IPS-NIHi7 (cell line): ENCODE data around the gene STK38.
"Not testable (repeated sequence)": the region's sequence is repeated elsewhere in the genome, so short reads cannot be mapped to it uniquely, and the experiment has no call there.

Experiments used
- DNase-seq: peaks from one replicate; pipeline ENCODE4 v3.0.0; 2012; ENCODE audit warnings: mixed read lengths; ENCODE audit errors: extremely low spot score

Gene STK38

GRCh38 chr6:36487698-36488097, 59.6 kb downstream of the STK38 start:
- DNase-seq: no peak

GRCh38 chr6:36484736-36485135, 62.5 kb downstream of the STK38 start:
- no peak for DNase-seq

- not testable (repeated sequence) for DNase-seq
These were observed 64.0 kb downstream of the STK38 start for GRCh38 chr6:36483326-36483725.

- no peak for DNase-seq
These were observed 68.0 kb downstream of the STK38 start for GRCh38 chr6:36479256-36479655.

GRCh38 chr6:36478051-36478526, 69.2 kb downstream of the STK38 start:
- DNase-seq: no peak

GRCh38 chr6:36469946-36470345, 77.3 kb downstream of the STK38 start:
- DNase-seq: no peak

- DNase-seq: no peak
These were observed 78.1 kb downstream of the STK38 start for GRCh38 chr6:36469148-36469661.

GRCh38 chr6:36467625-36468024, 79.7 kb downstream of the STK38 start:
- DNase-seq: no peak

GRCh38 chr6:36464233-36464632, 83.0 kb downstream of the STK38 start:
- DNase-seq: no peak

GRCh38 chr6:36463676-36464075, 83.6 kb downstream of the STK38 start:
- DNase-seq: no peak

GRCh38 chr6:36461646-36462045, 85.6 kb downstream of the STK38 start:
- no peak for DNase-seq

GRCh38 chr6:36460916-36461315, 86.4 kb downstream of the STK38 start:
- no peak for DNase-seq

- no peak for DNase-seq
These were observed 87.8 kb downstream of the STK38 start for GRCh38 chr6:36459501-36459900.

- DNase-seq: no peak
These were observed 91.7 kb downstream of the STK38 start for GRCh38 chr6:36455486-36456027.

GRCh38 chr6:36452897-36453296, 94.4 kb downstream of the STK38 start:
- not testable (repeated sequence) for DNase-seq

GRCh38 chr6:36449173-36449572, 98.1 kb downstream of the STK38 start:
- not testable (repeated sequence) for DNase-seq

GRCh38 chr6:36445621-36446020, 101.7 kb downstream of the STK38 start:
- DNase-seq: no peak

- no peak for DNase-seq
These were observed 102.8 kb downstream of the STK38 start for GRCh38 chr6:36444470-36444869.
